Panc1 (cell line): ENCODE data around the gene PLCH1. TPM values are rescaled to one million over a fixed set of nuclear protein-coding genes. Genes with fewer than 3 reads are reported as not detected.

Experiments used
- ATAC-seq: fragments of 200-7000 bp; cut with Tn5 transposase; 2 replicates; pipeline ENCODE4 v1.9.1; 2020; ENCODE audit warnings: mild to moderate bottlenecking, moderate library complexity
- BruUV-seq: library from RNA; stranded (reverse); fragments of 400-500 nt; replicated peaks from 2 replicates; lab custom pipeline; 2021; lab: Mats Ljungman, UMichigan
- CTCF ChIA-PET: fragments of 300-600 bp; sonication (Branson Sonifier 250); formaldehyde crosslinking; loops from one replicate; lab custom pipeline; 2022; ENCODE audit warnings: antibody characterized with exemption; lab: Charles Lee
- POLR2A ChIA-PET: fragments of 300-600 bp; sonication (Branson Sonifier 250); formaldehyde crosslinking; loops from one replicate; lab custom pipeline; 2022; ENCODE audit warnings: antibody characterized with exemption; lab: Charles Lee
- DNase-seq: peaks from one replicate; pipeline ENCODE4 v3.0.0-alpha.2; 2010; ENCODE audit warnings: low read depth, low spot score
- H3K27ac ChIP-seq: 2 replicates; pipeline ENCODE4 v1.5.1; 2011; ENCODE audit warnings: mild to moderate bottlenecking, low read length, inconsistent platforms
- H3K27me3 ChIP-seq: fragments of 200-500 bp; sonication (Bioruptor generic); 2 replicates; pipeline ENCODE4 v1.6.0; 2014; ENCODE audit warnings: low read length, inconsistent platforms; ENCODE audit not compliant: control insufficient read depth, insufficient read depth
- H3K36me3 ChIP-seq: fragments of 200-500 bp; sonication (Bioruptor generic); 2 replicates; pipeline ENCODE4 v1.5.1; 2014; ENCODE audit warnings: inconsistent platforms, mild to moderate bottlenecking, low read length, moderate library complexity; ENCODE audit not compliant: control insufficient read depth, insufficient read depth
- H3K4me1 ChIP-seq: 2 replicates; pipeline ENCODE4 v1.5.1; 2011; ENCODE audit warnings: inconsistent platforms, mild to moderate bottlenecking, low read length, moderate library complexity; ENCODE audit not compliant: control insufficient read depth, insufficient read depth
- H3K4me3 ChIP-seq, 2 experiments: 2 replicates each; pipeline ENCODE4 v1.5.1; 2011 to 2012; ENCODE audit warnings: low read depth in 2 of 2, low read length in 2 of 2, mild to moderate bottlenecking in 2 of 2, inconsistent platforms in 1 of 2, moderate library complexity in 1 of 2
- H3K9me3 ChIP-seq: fragments of 200-500 bp; sonication (Bioruptor generic); 2 replicates; pipeline ENCODE4 v1.5.1; 2014; ENCODE audit warnings: low read depth, mild to moderate bottlenecking, inconsistent platforms, low read length, moderate library complexity; ENCODE audit not compliant: control insufficient read depth, insufficient read depth
- POLR2AphosphoS5 ChIP-seq: IDR thresholded peaks from 2 replicates; pipeline ENCODE4 v1.6.1; 2012; ENCODE audit warnings: mild to moderate bottlenecking, low read depth, low read length, moderate library complexity
- SIN3A ChIP-seq: IDR thresholded peaks from 2 replicates; pipeline ENCODE4 v1.6.1; 2012; ENCODE audit warnings: low read depth, mild to moderate bottlenecking, low read length, moderate library complexity, borderline replicate concordance; ENCODE audit not compliant: insufficient read depth
- TCF7L2 ChIP-seq: IDR thresholded peaks from 2 replicates; pipeline ENCODE4 v1.6.1; 2011; ENCODE audit warnings: mild to moderate bottlenecking, low read depth, low read length, inconsistent platforms
- in situ Hi-C: cut with HindIII; loops from 2 replicates; pipeline ENCODE4 v1.10.0; 2016; ENCODE audit warnings: low sequenced_read_pairs, low pct_unique_long_range_greater_than_20kb
- intact Hi-C: fragments of 100-400 bp; cut with micrococcal nuclease; formaldehyde crosslinking; loops from one replicate; pipeline ENCODE4 v1.10.0; 2022; ENCODE audit not compliant: unreplicated experiment
- total RNA-seq: library from RNA; stranded (reverse); gene quantifications from one replicate; pipeline ENCODE4 v1.2.1, GENCODE V29; 2021; ENCODE audit not compliant: unreplicated experiment
- TF ChIP-seq, protein P1 (sequence below), 2 experiments: IDR thresholded peaks; 2 replicates each; pipeline ENCODE4 v1.6.1; 2011 to 2012; ENCODE audit warnings: low read depth in 2 of 2, control low read depth in 1 of 2, low read length in 1 of 2, mild to moderate bottlenecking in 1 of 2, moderate library complexity in 1 of 2; ENCODE audit not compliant: insufficient read depth in 1 of 2
- TF ChIP-seq, protein P2 (sequence below): fragments of 450-650 bp; IDR thresholded peaks from 2 replicates; pipeline ENCODE4 v1.5.1; 2017; ENCODE audit warnings: mild to moderate bottlenecking

Gene PLCH1
- total RNA-seq, 1 experiment from 2014 or later: 0.03 TPM

DNA sequence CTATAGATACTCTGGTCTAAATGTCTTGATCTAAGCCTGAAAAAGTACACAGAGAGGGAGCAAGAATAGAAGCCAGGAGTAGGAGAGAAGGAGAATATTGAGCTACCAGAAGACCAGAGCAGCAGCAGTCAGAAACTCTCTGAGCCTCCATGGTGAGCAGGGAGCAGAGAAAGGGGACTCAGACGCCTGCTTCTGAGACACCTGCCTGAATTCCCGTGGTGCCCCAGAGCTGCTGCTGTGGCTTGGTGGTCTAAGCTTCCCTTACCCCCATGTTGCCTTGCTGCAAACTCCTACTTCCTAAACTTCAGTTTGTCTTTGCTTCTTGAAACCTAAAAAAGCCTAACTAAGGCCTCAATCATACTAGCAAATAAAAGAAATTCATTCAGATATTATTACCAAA lies 356.5 kb downstream of the PLCH1 start:
- in situ Hi-C loops: no loop called here
- BruUV-seq: no TSS peak
- CTCF ChIA-PET: no interaction called here

DNA sequence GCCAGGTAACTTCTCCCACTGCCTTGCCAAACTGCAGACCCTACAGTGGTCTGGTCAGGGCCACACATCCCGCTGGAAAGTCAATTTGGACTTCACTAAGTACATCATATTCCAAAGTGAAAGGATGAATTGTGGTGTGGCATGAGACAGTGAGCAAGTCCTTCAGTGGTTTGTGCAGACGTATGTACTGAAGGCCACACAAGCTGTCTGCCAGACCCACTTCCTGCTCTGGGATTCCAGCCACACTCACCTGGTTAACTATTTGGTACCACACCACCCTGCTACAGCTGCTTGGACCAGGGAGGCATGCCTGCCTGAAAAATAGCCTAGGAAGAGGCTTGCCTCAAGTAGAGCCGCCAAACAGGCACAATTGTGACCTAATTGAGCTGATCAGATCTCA lies 357.3 kb downstream of the PLCH1 start:
- Histone ChIP-seq H3K27me3 (no peaks in the 10 kb centered on the region), H3K4me3 (no peak overlapping the region), H3K4me1 (no peaks in the 10 kb centered on the region), H3K36me3 (no peaks in the 10 kb centered on the region), H3K9me3 (no peaks in the 10 kb centered on the region), H3K27ac (no peak overlapping the region)
- BruUV-seq: no TSS peak
- in situ Hi-C loops: no loop called here
- TF ChIP-seq TCF7L2 (no peak), POLR2AphosphoS5 (no peak), SIN3A (no peak)
- TF ChIP-seq, protein P1, sequence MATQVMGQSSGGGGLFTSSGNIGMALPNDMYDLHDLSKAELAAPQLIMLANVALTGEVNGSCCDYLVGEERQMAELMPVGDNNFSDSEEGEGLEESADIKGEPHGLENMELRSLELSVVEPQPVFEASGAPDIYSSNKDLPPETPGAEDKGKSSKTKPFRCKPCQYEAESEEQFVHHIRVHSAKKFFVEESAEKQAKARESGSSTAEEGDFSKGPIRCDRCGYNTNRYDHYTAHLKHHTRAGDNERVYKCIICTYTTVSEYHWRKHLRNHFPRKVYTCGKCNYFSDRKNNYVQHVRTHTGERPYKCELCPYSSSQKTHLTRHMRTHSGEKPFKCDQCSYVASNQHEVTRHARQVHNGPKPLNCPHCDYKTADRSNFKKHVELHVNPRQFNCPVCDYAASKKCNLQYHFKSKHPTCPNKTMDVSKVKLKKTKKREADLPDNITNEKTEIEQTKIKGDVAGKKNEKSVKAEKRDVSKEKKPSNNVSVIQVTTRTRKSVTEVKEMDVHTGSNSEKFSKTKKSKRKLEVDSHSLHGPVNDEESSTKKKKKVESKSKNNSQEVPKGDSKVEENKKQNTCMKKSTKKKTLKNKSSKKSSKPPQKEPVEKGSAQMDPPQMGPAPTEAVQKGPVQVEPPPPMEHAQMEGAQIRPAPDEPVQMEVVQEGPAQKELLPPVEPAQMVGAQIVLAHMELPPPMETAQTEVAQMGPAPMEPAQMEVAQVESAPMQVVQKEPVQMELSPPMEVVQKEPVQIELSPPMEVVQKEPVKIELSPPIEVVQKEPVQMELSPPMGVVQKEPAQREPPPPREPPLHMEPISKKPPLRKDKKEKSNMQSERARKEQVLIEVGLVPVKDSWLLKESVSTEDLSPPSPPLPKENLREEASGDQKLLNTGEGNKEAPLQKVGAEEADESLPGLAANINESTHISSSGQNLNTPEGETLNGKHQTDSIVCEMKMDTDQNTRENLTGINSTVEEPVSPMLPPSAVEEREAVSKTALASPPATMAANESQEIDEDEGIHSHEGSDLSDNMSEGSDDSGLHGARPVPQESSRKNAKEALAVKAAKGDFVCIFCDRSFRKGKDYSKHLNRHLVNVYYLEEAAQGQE (IDR thresholded peaks at IDR 0.05; ENCODE audit: insufficient read depth in 1 of 2, low read depth in 2 of 2, low read length in 1 of 2): no peak
- TF ChIP-seq, protein P2, sequence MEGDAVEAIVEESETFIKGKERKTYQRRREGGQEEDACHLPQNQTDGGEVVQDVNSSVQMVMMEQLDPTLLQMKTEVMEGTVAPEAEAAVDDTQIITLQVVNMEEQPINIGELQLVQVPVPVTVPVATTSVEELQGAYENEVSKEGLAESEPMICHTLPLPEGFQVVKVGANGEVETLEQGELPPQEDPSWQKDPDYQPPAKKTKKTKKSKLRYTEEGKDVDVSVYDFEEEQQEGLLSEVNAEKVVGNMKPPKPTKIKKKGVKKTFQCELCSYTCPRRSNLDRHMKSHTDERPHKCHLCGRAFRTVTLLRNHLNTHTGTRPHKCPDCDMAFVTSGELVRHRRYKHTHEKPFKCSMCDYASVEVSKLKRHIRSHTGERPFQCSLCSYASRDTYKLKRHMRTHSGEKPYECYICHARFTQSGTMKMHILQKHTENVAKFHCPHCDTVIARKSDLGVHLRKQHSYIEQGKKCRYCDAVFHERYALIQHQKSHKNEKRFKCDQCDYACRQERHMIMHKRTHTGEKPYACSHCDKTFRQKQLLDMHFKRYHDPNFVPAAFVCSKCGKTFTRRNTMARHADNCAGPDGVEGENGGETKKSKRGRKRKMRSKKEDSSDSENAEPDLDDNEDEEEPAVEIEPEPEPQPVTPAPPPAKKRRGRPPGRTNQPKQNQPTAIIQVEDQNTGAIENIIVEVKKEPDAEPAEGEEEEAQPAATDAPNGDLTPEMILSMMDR: no peak
- no peak for DNase-seq
- ChIA-PET POLR2A (no interaction called here), CTCF (no interaction called here)
- intact Hi-C loops: no loop called here
- ATAC-seq: no peak

More for the DNA sequence above, 356.5 kb downstream of the PLCH1 start:
- POLR2A ChIA-PET: no interaction called here
- Histone ChIP-seq H3K27me3 (no peaks in the 10 kb centered on the region), H3K36me3 (no peaks in the 10 kb centered on the region), H3K27ac (no peak overlapping the region), H3K4me1 (no peaks in the 10 kb centered on the region), H3K4me3 (no peak overlapping the region), H3K9me3 (no peaks in the 10 kb centered on the region)
- TF ChIP-seq, protein P2: no peak
- TF ChIP-seq, protein P1 (IDR thresholded peaks at IDR 0.05; ENCODE audit: insufficient read depth in 1 of 2, low read depth in 2 of 2, low read length in 1 of 2): no peak
- no peak for TF ChIP-seq TCF7L2
- TF ChIP-seq POLR2AphosphoS5: no peak
- no peak for TF ChIP-seq SIN3A
- intact Hi-C loops: no loop called here
- DNase-seq: no peak
- no peak for ATAC-seq
